ENCODE results near the gene EEF1A1. TPM values are rescaled to one million over a fixed set of nuclear protein-coding genes. Genes with fewer than 3 reads are reported as not detected.

Gene EEF1A1
- total and polyA plus RNA-seq, 2 of the 8 experiments (the other 6 are each of a cell fraction or from before 2014, with no cell fraction given), result 13,823 to 13,927 TPM

DNA sequence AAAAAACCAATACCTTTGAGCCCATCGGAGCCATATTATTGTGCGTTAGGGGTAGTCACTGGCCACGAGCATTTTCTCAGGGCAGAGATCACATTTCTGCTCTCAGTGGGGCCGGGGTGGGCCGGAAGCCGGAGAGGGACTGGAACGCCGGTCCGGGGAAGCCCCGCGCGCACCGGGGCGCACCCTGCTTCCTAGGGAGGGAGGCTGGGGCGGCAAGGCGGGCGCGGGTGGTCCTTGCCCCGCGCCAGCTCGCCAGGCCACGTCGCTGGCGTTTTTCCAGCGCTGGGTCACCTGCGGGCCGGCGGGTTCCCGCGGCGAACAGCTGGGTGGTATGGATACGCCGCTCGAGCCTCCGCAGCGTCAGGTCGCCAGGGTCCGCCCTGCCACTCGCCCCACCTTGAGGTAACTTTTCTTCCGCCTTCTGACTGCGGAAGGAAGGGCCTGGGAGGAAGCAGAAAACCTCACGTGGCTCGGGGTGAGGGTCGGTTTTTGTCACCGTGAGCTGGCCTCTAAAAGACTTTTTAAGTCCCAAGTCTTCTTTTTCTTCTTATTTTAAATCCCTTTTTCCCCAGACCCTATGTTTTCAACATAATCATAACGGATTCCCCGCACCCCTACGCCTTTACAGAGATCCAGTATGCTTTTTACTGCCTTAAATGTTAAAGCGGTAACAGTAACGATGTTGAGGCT, 2.7 kb upstream of the EEF1A1 start (continued):
- TF ChIP-seq BRCA1 (IDR thresholded peaks at IDR 0.05; ENCODE audit: low read depth, low read length) (no peak), KDM4A (IDR thresholded peaks at IDR 0.05; ENCODE audit: low read depth, low read length, severe bottlenecking) (peak; percentile 37), TAF1 (IDR thresholded peaks at IDR 0.05; ENCODE audit: low read depth, low read length) (peak; percentile 69; the same call in 1 of the 2 replicates), ASH2L (IDR thresholded peaks at IDR 0.05; ENCODE audit: low read length) (peak; percentile 80), FOSL1 (IDR thresholded peaks at IDR 0.05; ENCODE audit: insufficient read depth, low read depth, low read length) (no peak), E2F6 (IDR thresholded peaks at IDR 0.05) (no peak), SRF (IDR thresholded peaks at IDR 0.05; ENCODE audit: low read depth, low read length) (no peak), CHD7 (IDR thresholded peaks at IDR 0.05; ENCODE audit: insufficient replicate concordance, low read length) (no peak), KDM1A (IDR thresholded peaks at IDR 0.05; ENCODE audit: borderline replicate concordance, low read length) (no peak)
- TF ChIP-seq, protein P1, sequence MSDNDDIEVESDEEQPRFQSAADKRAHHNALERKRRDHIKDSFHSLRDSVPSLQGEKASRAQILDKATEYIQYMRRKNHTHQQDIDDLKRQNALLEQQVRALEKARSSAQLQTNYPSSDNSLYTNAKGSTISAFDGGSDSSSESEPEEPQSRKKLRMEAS (IDR thresholded peaks at IDR 0.05), result peak; percentile 64
